ENCODE measurements around the gene PTPA. TPM values are rescaled to one million over a fixed set of nuclear protein-coding genes. Genes with fewer than 3 reads are reported as not detected.

The PTPA gene
- total RNA-seq, 1 experiment from 2014 or later = 89.0 TPM

Other genes with a start within 250 kb of the PTPA start
- gene KYAT1, start 229.5 kb upstream of the PTPA start, total RNA-seq (2014; rRNA removed; shearing (Covaris generic)) = 7.1 and 7.3 TPM in 2 replicates
- gene LRRC8A, start 229.3 kb upstream of the PTPA start, total RNA-seq (2014; rRNA removed; shearing (Covaris generic)) = 17.8 and 26.8 TPM in 2 replicates
- not detected in 2 replicates for gene PHYHD1, start 190.4 kb upstream of the PTPA start, total RNA-seq (2014; rRNA removed; shearing (Covaris generic))
- 23.3 and 28.3 TPM in 2 replicates for gene DOLK, start 163.8 kb upstream of the PTPA start, total RNA-seq (2014; rRNA removed; shearing (Covaris generic))
- gene NUP188, start 163.7 kb upstream of the PTPA start, total RNA-seq (2014; rRNA removed; shearing (Covaris generic)) = 37.0 and 51.6 TPM in 2 replicates
- gene SH3GLB2, start 83.1 kb upstream of the PTPA start, total RNA-seq (2014; rRNA removed; shearing (Covaris generic)) = 14.0 and 17.2 TPM in 2 replicates
- 9.3 and 18.2 TPM in 2 replicates for gene MIGA2, start 74.8 kb upstream of the PTPA start, total RNA-seq (2014; rRNA removed; shearing (Covaris generic))
- 17.1 and 17.5 TPM in 2 replicates for gene DOLPP1, start 30.3 kb upstream of the PTPA start, total RNA-seq (2014; rRNA removed; shearing (Covaris generic))
- gene CRAT, start 622 bp upstream of the PTPA start, total RNA-seq (2014; rRNA removed; shearing (Covaris generic)) = 14.5 and 21.2 TPM in 2 replicates
- 12.9 and 24.3 TPM in 2 replicates for gene IER5L, start 66.8 kb downstream of the PTPA start, total RNA-seq (2014; rRNA removed; shearing (Covaris generic))

All from H4 (cell line).